HepG2 (cell line): ENCODE results near the gene TUT7. TPM values are rescaled to one million over a fixed set of nuclear protein-coding genes. Genes with fewer than 3 reads are reported as not detected.

Experiments
- ATAC-seq: fragments of 200-7000 bp; cut with Tn5 transposase; 3 replicates; pipeline ENCODE4 v1.9.1; 2020; ENCODE audit warnings: mild to moderate bottlenecking, moderate library complexity
- BruUV-seq: library from RNA; stranded (reverse); fragments of 400-500 nt; replicated peaks from 2 replicates; lab custom pipeline; 2021; lab: Mats Ljungman, UMichigan
- CTCF ChIA-PET: fragments of 300-600 bp; formaldehyde crosslinking; extraction: SDS; loops from one replicate; lab custom pipeline; 2021; ENCODE audit warnings: low total read pairs, inconsistent platforms, low intra/inter-chr PET ratio; lab: Yijun Ruan, JAX
- POLR2A ChIA-PET: fragments of 350-600 bp; sonication (Branson Sonifier 250); formaldehyde crosslinking; loops from one replicate; lab custom pipeline; 2020; ENCODE audit warnings: antibody characterized with exemption, inconsistent platforms; lab: Yijun Ruan, JAX
- DNase-seq: peaks from one replicate; pipeline ENCODE4 v3.0.0-alpha.2; 2015; ENCODE audit warnings: low spot score
- FAIRE-seq: peaks from 3 replicates; lab custom pipeline; 2011; peaks lifted over from hg19 to GRCh38; lab: Jason Lieb, UNC
- H2AFZ ChIP-seq: one replicate; pipeline ENCODE4 v1.6.1; 2011; ENCODE audit warnings: low read length, inconsistent platforms
- H3K27ac ChIP-seq: fragments of 300-600 bp; 3 replicates; pipeline ENCODE4 v1.8.0; 2011; ENCODE audit warnings: mixed run types, mild to moderate bottlenecking, mixed read lengths, low read length, inconsistent platforms; ENCODE audit not compliant: insufficient read depth; ENCODE audit errors: extremely low read length
- H3K27me3 ChIP-seq, 2 experiments: fragments of 200-600 bp in 1 of 2; 2 replicates in 1 of 2; 3 replicates in 1 of 2; pipeline versions ENCODE4 v1.6.0 to v1.8.0; 2011; ENCODE audit warnings: low read length in 2 of 2, mild to moderate bottlenecking in 2 of 2, moderate library complexity in 2 of 2, inconsistent platforms in 1 of 2; ENCODE audit not compliant: insufficient read depth in 2 of 2, control insufficient read depth in 1 of 2
- H3K36me3 ChIP-seq, 2 experiments: fragments of 200-600 bp in 1 of 2; replicated peaks in 1 of 2; 2 replicates in 1 of 2; 3 replicates in 1 of 2; pipeline versions ENCODE4 v1.5.1 to v1.8.0; 2011; ENCODE audit warnings: low read length in 2 of 2, inconsistent platforms in 1 of 2; ENCODE audit not compliant: insufficient read depth in 2 of 2, control insufficient read depth in 1 of 2
- H3K4me1 ChIP-seq: 2 replicates; pipeline ENCODE4 v1.5.1; 2012; ENCODE audit warnings: low read length, inconsistent platforms; ENCODE audit not compliant: insufficient read depth
- H3K4me2 ChIP-seq: 2 replicates; pipeline ENCODE4 v1.6.0; 2011; ENCODE audit warnings: low read depth, low read length, inconsistent platforms
- H3K4me3 ChIP-seq, 3 experiments: fragments of 200-600 bp in 1 of 3; sonication (generic), shearing (Covaris generic) in 1 of 3; replicated peaks in 1 of 3; 2 replicates each; pipeline ENCODE4 v1.5.1; 2011 to 2016; ENCODE audit warnings: low read length in 3 of 3, inconsistent platforms in 2 of 3, low read depth in 2 of 3, mild to moderate bottlenecking in 2 of 3, control low read depth in 1 of 3, mixed read lengths in 1 of 3; ENCODE audit not compliant: insufficient read depth in 1 of 3
- H3K79me2 ChIP-seq: one replicate; pipeline ENCODE4 v1.6.1; 2011; ENCODE audit warnings: low read length, inconsistent platforms; ENCODE audit not compliant: insufficient read depth
- H3K9ac ChIP-seq: 2 replicates; pipeline ENCODE4 v1.6.0; 2011; ENCODE audit warnings: mild to moderate bottlenecking, low read depth, low read length, inconsistent platforms; ENCODE audit not compliant: insufficient read depth
- H3K9me3 ChIP-seq: 2 replicates; pipeline ENCODE4 v1.5.1; 2012; ENCODE audit warnings: mild to moderate bottlenecking, low read length
- H4K20me1 ChIP-seq: 2 replicates; pipeline ENCODE4 v1.6.0; 2011; ENCODE audit warnings: inconsistent platforms, mild to moderate bottlenecking, low read length, moderate library complexity; ENCODE audit not compliant: insufficient read depth
- ATRX ChIP-seq: sonication (generic); formaldehyde crosslinking; IDR thresholded peaks from 2 replicates; pipeline ENCODE4 v1.4.0; 2020; ENCODE audit warnings: missing genetic modification reagents, borderline replicate concordance
- ISL2 ChIP-seq: sonication (generic); formaldehyde crosslinking; IDR thresholded peaks from 2 replicates; pipeline ENCODE4 v1.5.0; 2020; ENCODE audit warnings: missing genetic modification reagents
- NFKB2 ChIP-seq: sonication (generic); formaldehyde crosslinking; IDR thresholded peaks from 2 replicates; pipeline ENCODE4 v1.4.0; 2020; ENCODE audit warnings: missing genetic modification reagents, borderline replicate concordance
- NFKBIZ ChIP-seq: IDR thresholded peaks from 2 replicates; pipeline ENCODE4 v1.6.1; 2018; ENCODE audit warnings: missing genetic modification reagents, missing compliant biosample characterization
- ZNF10 ChIP-seq: sonication (generic); formaldehyde crosslinking; IDR thresholded peaks from 2 replicates; pipeline ENCODE4 v1.4.0; 2020; ENCODE audit warnings: mild to moderate bottlenecking, low read depth, missing genetic modification reagents, borderline replicate concordance
- ZNF768 ChIP-seq: sonication (generic); formaldehyde crosslinking; IDR thresholded peaks from 2 replicates; pipeline ENCODE4 v1.4.0; 2020; ENCODE audit warnings: missing genetic modification reagents
- ZNF780A ChIP-seq: sonication (generic); formaldehyde crosslinking; IDR thresholded peaks from 2 replicates; pipeline ENCODE4 v1.8.0; 2022; ENCODE audit warnings: mild to moderate bottlenecking, missing genetic modification reagents, moderate library complexity
- WGBS: methylation state at CpG from one replicate; pipeline ENCODE4 v1.1.6; 2017; ENCODE audit warnings: low lambda C conversion rate; 5-methylcytosine and 5-hydroxymethylcytosine counted together
- in situ Hi-C: cut with HindIII; loops from 2 replicates; pipeline ENCODE4 v1.10.0; 2017; ENCODE audit warnings: low pct_unique_long_range_greater_than_20kb; ENCODE audit not compliant: extremely low pct_ligation_motif_present
- intact Hi-C: fragments of 100-400 bp; cut with micrococcal nuclease; formaldehyde crosslinking; loops from one replicate; pipeline ENCODE4 v1.10.0; 2022; ENCODE audit not compliant: unreplicated experiment
- polyA plus RNA-seq, 8 experiments: library from polyadenylated mRNA; depleted of rRNA in 3 of 8; stranded (reverse) in 7 of 8; unstranded in 1 of 8; fragments of >200 nt; fragmentation: Illumina TruSeq in 4 of 8; extraction: Trizol in 4 of 8; gene quantifications; 2 replicates each; pipeline versions ENCODE4 v1.2.1 to v1.2.3, GENCODE V29; 2011 to 2016; ENCODE audit warnings: low read depth in 4 of 8, missing spikeins in 1 of 8, mixed read lengths in 1 of 8; ENCODE audit not compliant: insufficient read depth in 1 of 8
- total RNA-seq, 5 experiments: library from RNA; depleted of rRNA; stranded (reverse); fragments of >200 nt; fragmentation: Illumina TruSeq; extraction: Trizol; gene quantifications; 2 replicates each; pipeline ENCODE4 v1.2.3, GENCODE V29; 2016; ENCODE audit warnings: low read depth in 1 of 5
- TF ChIP-seq, protein P1 (sequence below): sonication (generic); formaldehyde crosslinking; IDR thresholded peaks from 2 replicates; pipeline ENCODE4; 2020; ENCODE audit warnings: missing genetic modification reagents, mild to moderate bottlenecking, borderline replicate concordance
- TF ChIP-seq, protein P2 (sequence below): sonication (generic); formaldehyde crosslinking; IDR thresholded peaks from 2 replicates; pipeline ENCODE4 v1.5.0; 2020; ENCODE audit warnings: missing genetic modification reagents, mild to moderate bottlenecking, borderline replicate concordance
- TF ChIP-seq, protein P3 (sequence below): sonication (generic); formaldehyde crosslinking; IDR thresholded peaks from 2 replicates; pipeline ENCODE4 v1.4.0; 2020; ENCODE audit warnings: mild to moderate bottlenecking, missing genetic modification reagents, borderline replicate concordance
- TF ChIP-seq, protein P4 (sequence below): sonication (generic); formaldehyde crosslinking; IDR thresholded peaks from 2 replicates; pipeline ENCODE4 v1.4.0; 2020; ENCODE audit warnings: missing genetic modification reagents

The TUT7 gene
- total and polyA plus RNA-seq, 2 of the 13 experiments (the other 11 are each of a cell fraction or from before 2014, with no cell fraction given) = 12.0 to 19.4 TPM

DNA sequence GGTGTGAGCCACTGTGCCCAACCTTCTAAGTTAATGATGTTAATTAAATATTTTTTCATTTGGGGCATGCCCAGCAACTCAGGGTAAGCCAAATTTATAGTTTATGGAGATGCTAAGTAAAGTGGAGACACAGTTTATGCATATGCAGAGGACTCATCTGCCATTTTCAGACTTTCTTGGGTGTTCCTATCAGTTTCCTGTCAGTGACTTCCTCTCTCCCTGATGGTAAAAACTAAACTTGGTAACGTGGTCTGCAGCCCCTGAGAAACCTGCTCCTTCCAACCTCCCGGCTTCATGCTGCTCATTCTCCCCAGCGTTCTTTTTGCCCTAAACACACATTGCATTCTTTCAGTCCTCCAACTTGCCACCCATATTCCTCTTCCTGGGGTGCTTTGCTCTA is 48.4 kb upstream of the TUT7 start:
- H3K4me2 ChIP-seq = no peak overlapping the region
- no peak overlapping the region for H3K27ac ChIP-seq
- H4K20me1 ChIP-seq = no peaks in the 10 kb centered on the region
- BruUV-seq = no TSS peak
- H3K4me1 ChIP-seq = peaks cover 56% of the 10 kb centered on the region
- CTCF ChIA-PET = no interaction called here
- no peaks in the 10 kb centered on the region for H3K79me2 ChIP-seq
- DNase-seq (no peak), FAIRE-seq (no peak)
- H2AFZ ChIP-seq = no peak overlapping the region
- intact Hi-C loops = loop anchor here (10.0 kb wide), 1 partner anchor 118 kb away; the partner anchor contains the start of gene ISCA1
- no peak overlapping the region for H3K9ac ChIP-seq
- TF ChIP-seq ZNF10 = no peak
- TF ChIP-seq, protein P1, sequence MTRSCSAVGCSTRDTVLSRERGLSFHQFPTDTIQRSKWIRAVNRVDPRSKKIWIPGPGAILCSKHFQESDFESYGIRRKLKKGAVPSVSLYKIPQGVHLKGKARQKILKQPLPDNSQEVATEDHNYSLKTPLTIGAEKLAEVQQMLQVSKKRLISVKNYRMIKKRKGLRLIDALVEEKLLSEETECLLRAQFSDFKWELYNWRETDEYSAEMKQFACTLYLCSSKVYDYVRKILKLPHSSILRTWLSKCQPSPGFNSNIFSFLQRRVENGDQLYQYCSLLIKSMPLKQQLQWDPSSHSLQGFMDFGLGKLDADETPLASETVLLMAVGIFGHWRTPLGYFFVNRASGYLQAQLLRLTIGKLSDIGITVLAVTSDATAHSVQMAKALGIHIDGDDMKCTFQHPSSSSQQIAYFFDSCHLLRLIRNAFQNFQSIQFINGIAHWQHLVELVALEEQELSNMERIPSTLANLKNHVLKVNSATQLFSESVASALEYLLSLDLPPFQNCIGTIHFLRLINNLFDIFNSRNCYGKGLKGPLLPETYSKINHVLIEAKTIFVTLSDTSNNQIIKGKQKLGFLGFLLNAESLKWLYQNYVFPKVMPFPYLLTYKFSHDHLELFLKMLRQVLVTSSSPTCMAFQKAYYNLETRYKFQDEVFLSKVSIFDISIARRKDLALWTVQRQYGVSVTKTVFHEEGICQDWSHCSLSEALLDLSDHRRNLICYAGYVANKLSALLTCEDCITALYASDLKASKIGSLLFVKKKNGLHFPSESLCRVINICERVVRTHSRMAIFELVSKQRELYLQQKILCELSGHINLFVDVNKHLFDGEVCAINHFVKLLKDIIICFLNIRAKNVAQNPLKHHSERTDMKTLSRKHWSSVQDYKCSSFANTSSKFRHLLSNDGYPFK = no peak
- TF ChIP-seq, protein P2, sequence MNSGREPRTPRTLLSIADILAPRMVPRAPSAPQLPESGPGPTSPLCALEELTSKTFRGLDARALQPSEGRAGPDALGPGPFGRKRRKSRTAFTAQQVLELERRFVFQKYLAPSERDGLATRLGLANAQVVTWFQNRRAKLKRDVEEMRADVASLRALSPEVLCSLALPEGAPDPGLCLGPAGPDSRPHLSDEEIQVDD (CRISPR knock-in tag) = no peak
- TF ChIP-seq ISL2 (CRISPR knock-in tag) = no peak
- no peak for TF ChIP-seq NFKBIZ (CRISPR knock-in tag)
- no peak for TF ChIP-seq ZNF768 (CRISPR knock-in tag)
- TF ChIP-seq, protein P3, sequence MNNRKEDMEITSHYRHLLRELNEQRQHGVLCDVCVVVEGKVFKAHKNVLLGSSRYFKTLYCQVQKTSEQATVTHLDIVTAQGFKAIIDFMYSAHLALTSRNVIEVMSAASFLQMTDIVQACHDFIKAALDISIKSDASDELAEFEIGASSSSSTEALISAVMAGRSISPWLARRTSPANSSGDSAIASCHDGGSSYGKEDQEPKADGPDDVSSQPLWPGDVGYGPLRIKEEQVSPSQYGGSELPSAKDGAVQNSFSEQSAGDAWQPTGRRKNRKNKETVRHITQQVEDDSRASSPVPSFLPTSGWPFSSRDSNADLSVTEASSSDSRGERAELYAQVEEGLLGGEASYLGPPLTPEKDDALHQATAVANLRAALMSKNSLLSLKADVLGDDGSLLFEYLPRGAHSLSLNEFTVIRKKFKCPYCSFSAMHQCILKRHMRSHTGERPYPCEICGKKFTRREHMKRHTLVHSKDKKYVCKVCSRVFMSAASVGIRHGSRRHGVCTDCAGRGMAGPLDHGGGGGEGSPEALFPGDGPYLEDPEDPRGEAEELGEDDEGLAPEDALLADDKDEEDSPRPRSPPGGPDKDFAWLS = no peak
- TF ChIP-seq ATRX (CRISPR knock-in tag) = no peak
- TF ChIP-seq, protein P4, sequence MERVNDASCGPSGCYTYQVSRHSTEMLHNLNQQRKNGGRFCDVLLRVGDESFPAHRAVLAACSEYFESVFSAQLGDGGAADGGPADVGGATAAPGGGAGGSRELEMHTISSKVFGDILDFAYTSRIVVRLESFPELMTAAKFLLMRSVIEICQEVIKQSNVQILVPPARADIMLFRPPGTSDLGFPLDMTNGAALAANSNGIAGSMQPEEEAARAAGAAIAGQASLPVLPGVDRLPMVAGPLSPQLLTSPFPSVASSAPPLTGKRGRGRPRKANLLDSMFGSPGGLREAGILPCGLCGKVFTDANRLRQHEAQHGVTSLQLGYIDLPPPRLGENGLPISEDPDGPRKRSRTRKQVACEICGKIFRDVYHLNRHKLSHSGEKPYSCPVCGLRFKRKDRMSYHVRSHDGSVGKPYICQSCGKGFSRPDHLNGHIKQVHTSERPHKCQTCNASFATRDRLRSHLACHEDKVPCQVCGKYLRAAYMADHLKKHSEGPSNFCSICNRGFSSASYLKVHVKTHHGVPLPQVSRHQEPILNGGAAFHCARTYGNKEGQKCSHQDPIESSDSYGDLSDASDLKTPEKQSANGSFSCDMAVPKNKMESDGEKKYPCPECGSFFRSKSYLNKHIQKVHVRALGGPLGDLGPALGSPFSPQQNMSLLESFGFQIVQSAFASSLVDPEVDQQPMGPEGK (CRISPR knock-in tag) = no peak
- no peak for TF ChIP-seq NFKB2 (CRISPR knock-in tag)
- no peak for TF ChIP-seq ZNF780A (CRISPR knock-in tag)
- TF ChIP-seq, all 625 proteins: peak for 0
- in situ Hi-C loops = loop anchor here (25.0 kb wide), 1 partner anchor 1260 kb away; no protein-coding TSS in a partner anchor
- H3K9me3 ChIP-seq = no peaks in the 10 kb centered on the region
- POLR2A ChIA-PET = no interaction called here
- 81% methylated on average over 3 of the region's 3 CpGs for WGBS
- ATAC-seq = no peak
- no peaks in the 10 kb centered on the region for H3K36me3 ChIP-seq
- no peak overlapping the region for H3K4me3 ChIP-seq
- H3K27me3 ChIP-seq = no peaks in the 10 kb centered on the region
